Chondrocyte (in vitro differentiated cells): ENCODE results near the gene GAK. TPM values are rescaled to one million over a fixed set of nuclear protein-coding genes. Genes with fewer than 3 reads are reported as not detected.
"Not testable (repeated sequence)": the region's sequence is repeated elsewhere in the genome, so short reads cannot be mapped to it uniquely, and the experiment has no call there.

ENCODE experiments used
- DNase-seq: peaks from one replicate; pipeline ENCODE4 v3.0.0; 2021; ENCODE audit warnings: mixed read lengths, low spot score
- H3K27ac Mint-ChIP-seq: one replicate; pipeline ENCODE4 v1.8.0; 2021; ENCODE audit warnings: mild to moderate bottlenecking, moderate library complexity, mixed read lengths; ENCODE audit not compliant: unreplicated experiment
- H3K27me3 Mint-ChIP-seq: 2 replicates; pipeline ENCODE4 v1.8.0; 2021; ENCODE audit warnings: low read depth, mixed read lengths
- H3K36me3 Mint-ChIP-seq: 2 replicates; pipeline ENCODE4 v1.8.0; 2021; ENCODE audit warnings: low read depth, mixed read lengths
- H3K4me1 Mint-ChIP-seq: 2 replicates; pipeline ENCODE4 v1.8.0; 2021; ENCODE audit warnings: low read depth, mild to moderate bottlenecking, mixed read lengths
- H3K4me3 Mint-ChIP-seq: one replicate; pipeline ENCODE4 v1.8.0; 2021; ENCODE audit warnings: mild to moderate bottlenecking, moderate library complexity, mixed read lengths; ENCODE audit not compliant: unreplicated experiment
- H3K9me3 Mint-ChIP-seq: 2 replicates; pipeline ENCODE4 v1.8.0; 2021; ENCODE audit warnings: low read depth, mixed read lengths
- long read RNA-seq: library from polyadenylated mRNA; stranded (forward); transcript quantifications from one replicate; pipeline ENCODE4 v2.0.0, GENCODE V29; 2021
- total RNA-seq: library from RNA; stranded (reverse); gene quantifications from 3 replicates; pipeline ENCODE4 v1.2.1, GENCODE V29; 2021
- TF ChIP-seq, protein P1 (sequence below): fragments of 200-600 bp; sonication (generic); IDR thresholded peaks from 2 replicates; pipeline ENCODE4 v1.5.0; 2021; ENCODE audit warnings: antibody characterized with exemption, mild to moderate bottlenecking, moderate library complexity

Gene GAK
- 61.4 to 85.7 TPM (median 69.2 TPM) in 3 replicates for total RNA-seq
- long read RNA-seq, full-length matches to known transcripts, result 61 of 141 reads
- long read RNA-seq, partial matches to known transcripts, result 17 of 141 reads
- long read RNA-seq, other reads (novel, unspliced or antisense), result 63 of 141 reads

DNA sequence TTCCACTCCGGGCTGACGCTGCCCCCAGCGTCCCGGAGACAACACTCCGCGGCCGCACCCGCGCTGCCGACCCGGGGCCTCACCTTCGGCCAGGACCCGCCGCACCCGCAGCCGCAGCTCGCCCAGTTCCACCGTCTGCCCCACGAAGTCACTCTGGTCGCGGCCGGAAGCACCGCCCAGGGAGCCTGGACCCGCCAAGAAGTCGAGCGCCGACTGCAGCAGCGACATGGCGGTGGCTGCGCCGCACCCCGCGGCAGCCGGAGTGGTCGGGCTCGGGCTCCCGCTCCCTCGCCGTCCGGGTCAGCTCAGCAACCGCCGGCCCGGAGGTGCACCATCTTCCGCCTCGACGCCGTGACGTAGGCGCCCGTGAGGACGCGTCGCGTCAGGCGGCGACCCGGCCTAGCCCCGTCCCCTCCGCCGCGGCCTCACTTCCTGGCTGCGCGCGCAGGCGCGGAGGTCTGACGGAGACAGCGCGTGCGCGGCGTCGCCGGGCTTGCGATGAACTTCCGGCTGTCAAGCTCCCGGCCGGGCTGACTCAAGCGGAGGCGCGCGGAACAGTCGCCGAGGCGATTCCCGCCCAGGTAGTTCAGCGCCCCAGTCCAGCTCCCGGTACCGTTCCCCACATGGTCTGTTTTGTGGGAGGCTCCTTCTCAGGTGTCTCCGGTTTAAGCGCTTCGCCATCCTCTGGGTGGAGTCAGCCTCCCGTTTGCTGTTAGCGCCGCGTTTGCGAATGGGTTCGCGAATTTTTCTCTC, at the start of gene GAK, which contains the start of gene TMEM175:
GAK (minus strand) TSS at position 357 of the 753 bp plus-strand sequence; CDS start at position 228, 129 bp downstream.
TMEM175 (plus strand) TSS at position 501 of the 753 bp plus-strand sequence. CDS start 15,280 bp downstream, outside the sequence.
- H3K4me1 Mint-ChIP-seq, result peaks cover 30% of the 10 kb centered on the region
- H3K36me3 Mint-ChIP-seq, result no peaks in the 10 kb centered on the region
- DNase-seq, result peak; percentile 98
- H3K9me3 Mint-ChIP-seq, result no peaks in the 10 kb centered on the region
- H3K27ac Mint-ChIP-seq, result peak within 1 kb of the TSS; percentile 92
- TF ChIP-seq, protein P1, sequence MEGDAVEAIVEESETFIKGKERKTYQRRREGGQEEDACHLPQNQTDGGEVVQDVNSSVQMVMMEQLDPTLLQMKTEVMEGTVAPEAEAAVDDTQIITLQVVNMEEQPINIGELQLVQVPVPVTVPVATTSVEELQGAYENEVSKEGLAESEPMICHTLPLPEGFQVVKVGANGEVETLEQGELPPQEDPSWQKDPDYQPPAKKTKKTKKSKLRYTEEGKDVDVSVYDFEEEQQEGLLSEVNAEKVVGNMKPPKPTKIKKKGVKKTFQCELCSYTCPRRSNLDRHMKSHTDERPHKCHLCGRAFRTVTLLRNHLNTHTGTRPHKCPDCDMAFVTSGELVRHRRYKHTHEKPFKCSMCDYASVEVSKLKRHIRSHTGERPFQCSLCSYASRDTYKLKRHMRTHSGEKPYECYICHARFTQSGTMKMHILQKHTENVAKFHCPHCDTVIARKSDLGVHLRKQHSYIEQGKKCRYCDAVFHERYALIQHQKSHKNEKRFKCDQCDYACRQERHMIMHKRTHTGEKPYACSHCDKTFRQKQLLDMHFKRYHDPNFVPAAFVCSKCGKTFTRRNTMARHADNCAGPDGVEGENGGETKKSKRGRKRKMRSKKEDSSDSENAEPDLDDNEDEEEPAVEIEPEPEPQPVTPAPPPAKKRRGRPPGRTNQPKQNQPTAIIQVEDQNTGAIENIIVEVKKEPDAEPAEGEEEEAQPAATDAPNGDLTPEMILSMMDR, result peak; percentile 32
- H3K27me3 Mint-ChIP-seq, result no peaks in the 10 kb centered on the region
- H3K4me3 Mint-ChIP-seq, result peak within 1 kb of the TSS; percentile 86

DNA sequence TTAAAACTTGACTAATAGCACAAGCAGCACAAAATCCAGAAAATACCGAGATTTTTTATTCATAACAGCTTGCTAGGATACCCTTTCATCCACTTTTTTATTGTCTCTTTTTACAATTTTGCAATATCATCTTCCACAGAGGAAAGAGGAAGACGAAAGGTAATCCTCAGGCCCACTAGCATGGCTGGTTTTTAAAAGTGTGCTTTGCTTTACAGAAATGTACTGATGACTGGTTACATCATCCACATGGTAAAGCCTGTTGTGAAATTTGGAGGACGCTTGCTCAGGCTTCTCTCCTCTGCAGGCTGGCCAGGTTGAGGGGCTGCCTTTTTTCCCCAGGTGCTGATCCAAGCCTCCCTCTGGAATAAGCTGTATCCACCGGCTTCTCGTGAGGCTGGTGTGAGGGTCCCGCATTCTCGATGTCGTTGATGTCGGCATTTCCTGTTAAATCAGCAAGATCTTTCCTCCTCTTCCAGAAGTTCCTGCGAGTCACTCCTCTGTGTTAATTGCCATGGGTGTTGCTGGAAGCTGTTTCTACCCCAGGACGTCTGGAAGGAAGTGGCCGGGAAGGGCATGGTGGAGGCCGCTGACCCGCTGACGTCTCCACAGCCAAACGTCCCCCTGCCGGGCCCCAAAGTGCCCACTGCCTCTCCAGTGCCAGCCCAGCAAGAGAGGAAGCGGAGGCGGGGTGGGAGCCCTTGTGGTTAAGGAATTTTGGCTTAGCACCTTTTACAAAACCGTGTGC, 47.0 kb upstream of the GAK start:
- DNase-seq, result no peak
- no peaks in the 10 kb centered on the region for H3K9me3 Mint-ChIP-seq
- H3K27ac Mint-ChIP-seq, result peak overlapping the region; percentile 41
- H3K36me3 Mint-ChIP-seq, result no peaks in the 10 kb centered on the region
- TF ChIP-seq, protein P1, result no peak
- peaks cover 8% of the 10 kb centered on the region for H3K4me1 Mint-ChIP-seq
- no peaks in the 10 kb centered on the region for H3K27me3 Mint-ChIP-seq
- no peak overlapping the region for H3K4me3 Mint-ChIP-seq

DNA sequence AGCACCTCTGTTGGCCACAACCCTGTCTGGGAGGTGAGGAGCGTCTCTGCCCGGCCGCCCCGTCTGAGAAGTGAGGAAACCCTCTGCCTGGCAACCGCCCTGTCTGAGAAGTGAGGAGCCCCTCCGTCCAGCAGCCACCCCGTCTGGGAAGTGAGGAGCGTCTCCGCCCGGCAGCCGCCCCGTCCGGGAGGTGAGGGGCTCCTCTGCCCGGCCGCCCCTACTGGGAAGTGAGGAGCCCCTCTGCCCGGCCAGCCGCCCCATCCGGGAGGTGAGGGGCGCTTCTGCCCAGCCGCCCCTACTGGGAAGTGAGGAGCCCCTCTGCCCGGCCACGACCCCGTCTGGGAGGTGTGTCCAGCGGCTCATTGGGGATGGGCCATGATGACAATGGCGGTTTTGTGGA, 43.9 kb upstream of the GAK start:
- H3K4me3 Mint-ChIP-seq, DNase-seq, H3K27ac Mint-ChIP-seq, H3K36me3 Mint-ChIP-seq, H3K27me3 Mint-ChIP-seq, H3K9me3 Mint-ChIP-seq: not testable (repeated sequence)
- peaks cover 15% of the 10 kb centered on the region for H3K4me1 Mint-ChIP-seq

DNA sequence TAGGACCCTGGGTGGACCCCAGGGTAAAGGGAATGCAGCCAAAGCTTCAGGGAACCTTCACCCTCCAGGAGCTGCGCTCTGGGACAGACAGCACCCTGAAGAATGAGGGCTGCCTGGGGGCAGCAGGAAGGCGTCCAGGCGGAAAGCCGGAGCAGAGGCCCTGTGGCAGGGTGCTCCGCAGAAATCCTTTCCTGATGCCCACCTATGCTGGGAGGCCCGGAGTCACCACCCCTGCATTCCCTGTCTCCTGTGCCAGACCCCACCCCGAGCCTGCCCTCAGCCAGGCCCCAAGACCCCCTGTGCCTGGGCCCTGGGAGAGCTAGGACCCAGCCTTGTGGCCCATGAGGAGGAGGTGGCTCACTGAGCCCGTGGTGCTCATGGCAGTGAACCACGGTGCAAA, 42.6 kb upstream of the GAK start:
- H3K27me3 Mint-ChIP-seq, result no peaks in the 10 kb centered on the region
- H3K9me3 Mint-ChIP-seq, result no peaks in the 10 kb centered on the region
- no peak overlapping the region for H3K4me3 Mint-ChIP-seq
- no peak for DNase-seq
- peaks cover 15% of the 10 kb centered on the region for H3K4me1 Mint-ChIP-seq
- TF ChIP-seq, protein P1, result no peak
- H3K27ac Mint-ChIP-seq, result no peak overlapping the region
- H3K36me3 Mint-ChIP-seq, result no peaks in the 10 kb centered on the region

DNA sequence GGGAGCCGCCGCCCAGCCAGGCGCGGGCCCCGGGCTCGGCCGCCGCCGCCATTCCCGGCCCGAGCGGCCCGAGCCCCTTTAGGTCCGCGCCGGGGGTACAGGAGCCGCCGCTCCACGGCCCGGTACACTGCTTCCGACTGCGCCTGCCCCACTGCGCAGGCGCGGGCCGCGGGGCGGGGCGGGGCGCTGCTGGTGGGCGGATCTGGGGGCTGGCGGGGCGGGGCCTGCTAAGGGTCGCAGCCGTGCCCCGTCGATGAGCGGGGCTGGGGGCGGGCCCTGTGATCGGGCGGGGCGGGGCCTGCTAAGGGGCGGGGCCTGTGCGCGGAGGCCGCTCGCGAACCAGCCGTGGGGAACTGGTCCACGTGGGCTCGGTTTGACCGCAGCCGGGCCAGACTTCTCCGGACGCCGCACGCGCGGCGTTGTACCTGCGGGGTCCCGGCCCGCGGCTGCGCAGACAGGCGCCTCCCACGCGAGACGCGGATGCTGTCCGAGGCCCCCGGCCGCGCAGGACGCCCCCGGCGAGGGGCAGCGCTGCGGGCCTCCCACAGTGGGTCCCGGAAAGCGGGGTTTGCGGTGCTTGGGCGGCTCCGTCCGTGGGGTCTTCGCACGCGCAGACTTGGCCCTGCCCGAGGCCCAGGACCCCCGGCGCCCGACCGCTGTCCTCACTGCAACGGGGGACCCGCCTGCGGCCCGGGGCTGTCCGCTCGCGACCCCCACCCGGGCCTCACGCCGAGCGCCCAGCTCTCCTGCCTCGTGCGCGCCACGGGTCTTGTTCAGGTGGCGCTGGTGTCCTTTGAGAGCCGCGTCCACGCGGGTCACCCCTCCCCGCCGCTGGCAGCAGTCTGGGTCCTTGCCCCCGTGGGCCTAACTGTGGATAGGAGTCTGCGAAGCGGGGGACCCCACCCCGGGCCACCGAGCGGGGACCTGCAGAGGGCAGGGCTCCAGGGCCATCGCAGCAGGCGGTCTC, 41.6 kb upstream of the GAK start, which contains the start of gene DGKQ:
DGKQ (minus strand) TSS at position 139 of the 967 bp plus-strand sequence; CDS start at position 52, 87 bp downstream.
- Mint-ChIP-seq H3K4me1 (peaks cover 7% of the 10 kb centered on the region), H3K4me3 (peak within 1 kb of the TSS; percentile 59), H3K27me3 (no peaks in the 10 kb centered on the region), H3K9me3 (no peaks in the 10 kb centered on the region), H3K36me3 (no peaks in the 10 kb centered on the region), H3K27ac (no peak within 1 kb of the TSS)
- no peak for DNase-seq
- TF ChIP-seq, protein P1, result no peak
